HL-60 (cell line): Measurements from ENCODE around the gene PTPRM.

Experiments used
- DNase-seq, 2 experiments: peaks; one replicate each; pipeline ENCODE4 v3.0.0-alpha.2; 2010 to 2020; ENCODE audit warnings: low read depth in 1 of 2, low spot score in 1 of 2
- H3K27ac ChIP-seq: fragments of 250-450 bp; sonication (Bioruptor Pico); replicated peaks from 2 replicates; pipeline ENCODE4 v1.5.1; 2020; ENCODE audit warnings: mild to moderate bottlenecking, moderate library complexity
- H3K27me3 ChIP-seq: fragments of 250-450 bp; sonication (Bioruptor Pico); 2 replicates; pipeline ENCODE4 v1.5.1; 2021; ENCODE audit warnings: mild to moderate bottlenecking, moderate library complexity; ENCODE audit not compliant: insufficient read depth, poor library complexity, severe bottlenecking
- H3K4me3 ChIP-seq: replicated peaks from 2 replicates; pipeline ENCODE4 v1.5.1; 2011; ENCODE audit warnings: mild to moderate bottlenecking, control low read depth, low read length; ENCODE audit not compliant: insufficient read depth
- CTCF ChIP-seq: IDR thresholded peaks from one replicate; pipeline ENCODE4 v1.5.1; 2011; ENCODE audit warnings: low read length, control low read depth, inconsistent platforms; ENCODE audit not compliant: insufficient read depth
- GABPA ChIP-seq: IDR thresholded peaks from 2 replicates; pipeline ENCODE4 v1.6.1; 2012; ENCODE audit warnings: low read depth
- POLR2AphosphoS5 ChIP-seq: IDR thresholded peaks from 2 replicates; pipeline ENCODE4 v1.6.1; 2012; ENCODE audit warnings: low read depth
- SPI1 ChIP-seq: IDR thresholded peaks from 2 replicates; pipeline ENCODE4 v1.6.1; 2012; ENCODE audit warnings: low read depth, mild to moderate bottlenecking, borderline replicate concordance
- TF ChIP-seq, protein P1 (sequence below): IDR thresholded peaks from 2 replicates; pipeline ENCODE4 v1.6.1; 2012; ENCODE audit warnings: low read depth; ENCODE audit not compliant: insufficient replicate concordance

PTPRM gene

GRCh38 chr18:8121101-8121500 lies 554.0 kb downstream of the PTPRM start:
- Histone ChIP-seq H3K4me3 (no peak overlapping the region), H3K27me3 (no peaks in the 10 kb centered on the region), H3K27ac (no peak overlapping the region)
- no peak for DNase-seq
- TF ChIP-seq POLR2AphosphoS5: no peak
- TF ChIP-seq, protein P1, sequence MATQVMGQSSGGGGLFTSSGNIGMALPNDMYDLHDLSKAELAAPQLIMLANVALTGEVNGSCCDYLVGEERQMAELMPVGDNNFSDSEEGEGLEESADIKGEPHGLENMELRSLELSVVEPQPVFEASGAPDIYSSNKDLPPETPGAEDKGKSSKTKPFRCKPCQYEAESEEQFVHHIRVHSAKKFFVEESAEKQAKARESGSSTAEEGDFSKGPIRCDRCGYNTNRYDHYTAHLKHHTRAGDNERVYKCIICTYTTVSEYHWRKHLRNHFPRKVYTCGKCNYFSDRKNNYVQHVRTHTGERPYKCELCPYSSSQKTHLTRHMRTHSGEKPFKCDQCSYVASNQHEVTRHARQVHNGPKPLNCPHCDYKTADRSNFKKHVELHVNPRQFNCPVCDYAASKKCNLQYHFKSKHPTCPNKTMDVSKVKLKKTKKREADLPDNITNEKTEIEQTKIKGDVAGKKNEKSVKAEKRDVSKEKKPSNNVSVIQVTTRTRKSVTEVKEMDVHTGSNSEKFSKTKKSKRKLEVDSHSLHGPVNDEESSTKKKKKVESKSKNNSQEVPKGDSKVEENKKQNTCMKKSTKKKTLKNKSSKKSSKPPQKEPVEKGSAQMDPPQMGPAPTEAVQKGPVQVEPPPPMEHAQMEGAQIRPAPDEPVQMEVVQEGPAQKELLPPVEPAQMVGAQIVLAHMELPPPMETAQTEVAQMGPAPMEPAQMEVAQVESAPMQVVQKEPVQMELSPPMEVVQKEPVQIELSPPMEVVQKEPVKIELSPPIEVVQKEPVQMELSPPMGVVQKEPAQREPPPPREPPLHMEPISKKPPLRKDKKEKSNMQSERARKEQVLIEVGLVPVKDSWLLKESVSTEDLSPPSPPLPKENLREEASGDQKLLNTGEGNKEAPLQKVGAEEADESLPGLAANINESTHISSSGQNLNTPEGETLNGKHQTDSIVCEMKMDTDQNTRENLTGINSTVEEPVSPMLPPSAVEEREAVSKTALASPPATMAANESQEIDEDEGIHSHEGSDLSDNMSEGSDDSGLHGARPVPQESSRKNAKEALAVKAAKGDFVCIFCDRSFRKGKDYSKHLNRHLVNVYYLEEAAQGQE: no peak
- TF ChIP-seq SPI1: no peak
- TF ChIP-seq CTCF: no peak
- no peak for TF ChIP-seq GABPA

DNA sequence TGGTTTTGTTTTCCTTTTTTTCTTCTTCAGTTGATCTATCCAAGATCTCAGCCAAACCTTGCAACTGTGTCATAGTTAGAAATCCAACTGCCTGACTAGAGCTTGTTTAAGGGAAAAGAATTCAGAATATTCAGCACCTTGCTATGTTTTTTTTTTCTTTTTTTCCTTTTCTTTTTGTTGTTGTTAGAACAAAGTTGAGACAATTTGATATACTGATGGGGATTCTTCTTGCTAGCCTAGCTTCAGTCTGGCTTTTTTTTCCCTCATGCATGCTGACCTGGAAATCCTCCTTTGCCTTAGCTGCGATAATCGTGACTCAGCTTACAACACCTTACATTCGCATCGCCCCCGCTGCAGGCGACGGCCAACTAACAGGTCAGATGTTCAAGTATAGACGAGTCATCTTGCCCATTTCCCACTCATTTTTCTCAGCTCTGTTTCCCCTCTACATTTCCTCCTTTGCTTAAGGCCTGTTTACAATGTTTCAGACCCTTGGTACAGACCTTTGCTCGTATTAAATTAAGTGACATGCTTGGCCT lies 554.9 kb downstream of the PTPRM start:
- Histone ChIP-seq H3K4me3 (no peak overlapping the region), H3K27ac (no peak overlapping the region), H3K27me3 (no peaks in the 10 kb centered on the region)
- DNase-seq: no peak
- no peak for TF ChIP-seq GABPA
- no peak for TF ChIP-seq CTCF
- TF ChIP-seq POLR2AphosphoS5: no peak
- TF ChIP-seq, protein P1: no peak
- TF ChIP-seq SPI1: no peak

DNA sequence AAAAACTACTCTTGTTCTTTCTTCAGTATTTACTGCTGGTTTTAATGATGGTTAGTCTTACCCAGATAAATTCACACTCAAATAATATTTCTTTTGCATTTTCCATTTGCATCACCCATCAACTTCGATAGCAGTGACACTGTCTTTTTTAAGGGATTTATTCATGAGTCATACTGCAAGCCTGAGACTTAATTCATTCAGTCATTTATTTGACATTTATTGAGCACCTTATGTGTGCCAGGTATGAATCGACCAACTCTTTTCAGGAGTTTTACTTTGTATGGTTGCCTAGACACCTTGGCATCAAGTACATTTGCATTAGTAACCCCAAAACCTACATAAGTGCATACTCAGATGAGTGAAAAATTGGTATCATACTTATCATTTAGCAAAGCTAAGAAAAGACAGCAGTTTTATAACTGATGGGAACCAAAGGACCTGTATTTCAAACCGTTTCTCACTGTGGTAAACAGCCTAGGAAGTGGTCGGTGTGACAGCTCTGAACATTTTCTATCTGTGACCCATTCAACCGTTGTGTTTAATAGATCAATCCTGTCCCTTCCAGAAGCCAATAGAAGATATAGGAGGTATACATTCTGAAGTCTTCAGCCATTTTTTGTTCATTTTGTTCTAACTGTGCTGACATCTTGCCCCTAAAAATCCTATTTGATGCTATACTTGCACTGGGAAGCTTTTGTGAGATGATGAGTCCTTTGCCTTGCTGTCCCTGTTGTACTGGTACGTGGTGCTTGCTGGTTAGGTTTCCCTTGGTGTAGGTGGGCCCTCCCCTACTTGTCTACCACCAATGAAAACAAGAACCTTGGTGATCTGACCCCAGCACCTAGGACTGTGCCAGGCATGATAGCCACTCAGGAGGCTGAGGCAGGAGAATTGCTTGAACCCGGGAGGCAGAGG lies 557.4 kb downstream of the PTPRM start:
- Histone ChIP-seq H3K27me3 (peaks cover 2% of the 10 kb centered on the region), H3K27ac (no peak overlapping the region), H3K4me3 (no peak overlapping the region)
- TF ChIP-seq SPI1 (no peak), POLR2AphosphoS5 (no peak), CTCF (no peak), GABPA (no peak)
- TF ChIP-seq, protein P1: no peak
- DNase-seq: no peak
